GM19238 (cell line): Measurements from ENCODE around the gene TINCR.

Experiments
- DNase-seq: peaks from one replicate; pipeline ENCODE4 v3.0.0; 2011; ENCODE audit warnings: low spot score; ENCODE audit not compliant: insufficient read length

Gene TINCR

GRCh38 chr19:5590151-5590864 lies 22.6 kb upstream of the TINCR start:
- no peak for DNase-seq

- no peak for DNase-seq
Measured at GRCh38 chr19:5588906-5589676, 21.3 kb upstream of the TINCR start.

GRCh38 chr19:5588441-5588840 lies 20.7 kb upstream of the TINCR start:
- DNase-seq, result no peak

- DNase-seq, result no peak
Measured at GRCh38 chr19:5587661-5588060, 19.9 kb upstream of the TINCR start.

GRCh38 chr19:5587071-5587455 lies 19.3 kb upstream of the TINCR start:
- DNase-seq, result no peak

GRCh38 chr19:5586300-5587070 lies 18.7 kb upstream of the TINCR start:
- DNase-seq, result no peak

- DNase-seq, result no peak
Measured at GRCh38 chr19:5585461-5586299, 17.9 kb upstream of the TINCR start.

GRCh38 chr19:5580161-5580571 lies 12.4 kb upstream of the TINCR start:
- no peak for DNase-seq

- no peak for DNase-seq
Measured at GRCh38 chr19:5579697-5580096, 11.9 kb upstream of the TINCR start.

- no peak for DNase-seq
Measured at GRCh38 chr19:5579286-5579685, 11.5 kb upstream of the TINCR start.

GRCh38 chr19:5578097-5578846 lies 10.5 kb upstream of the TINCR start:
- DNase-seq, result peak; percentile 79

GRCh38 chr19:5575590-5575989 lies 7.8 kb upstream of the TINCR start:
- DNase-seq, result no peak

GRCh38 chr19:5572556-5573286 lies 5.0 kb upstream of the TINCR start:
- no peak for DNase-seq

- DNase-seq, result no peak
Measured at GRCh38 chr19:5571777-5572176, 4.0 kb upstream of the TINCR start.

GRCh38 chr19:5567970-5568407 lies 236 bp upstream of the TINCR start:
- DNase-seq, result no peak

GRCh38 chr19:5564930-5565329 lies 2.8 kb downstream of the TINCR start:
- no peak for DNase-seq

- no peak for DNase-seq
Measured at GRCh38 chr19:5563935-5564612, 3.7 kb downstream of the TINCR start.

GRCh38 chr19:5563008-5563431 lies 4.7 kb downstream of the TINCR start:
- no peak for DNase-seq

GRCh38 chr19:5562280-5562679 lies 5.5 kb downstream of the TINCR start:
- DNase-seq, result no peak
